SKM-1 treated with dmso at 0.1 percent for 144 hours (cell line): Measurements from ENCODE around the gene CCL16.
"Not testable (repeated sequence)": the region's sequence is repeated elsewhere in the genome, so short reads cannot be mapped to it uniquely, and the experiment has no call there.

Source experiments
- DNase-seq: peaks from one replicate; lab custom pipeline; 2025; ENCODE audit not compliant: unreplicated experiment; lab: John Stamatoyannopoulos, UW

Gene CCL16

GRCh38 chr17:35942588-35943186 is 38.6 kb downstream of the CCL16 start:
- no peak for DNase-seq

GRCh38 chr17:35938492-35938891 is 42.8 kb downstream of the CCL16 start:
- DNase-seq, result not testable (repeated sequence)

- DNase-seq, result no peak
Observed at GRCh38 chr17:35936063-35936462, 45.2 kb downstream of the CCL16 start.

- DNase-seq, result no peak
Observed at GRCh38 chr17:35934760-35935159, 46.5 kb downstream of the CCL16 start.

GRCh38 chr17:35932586-35932985 is 48.7 kb downstream of the CCL16 start:
- no peak for DNase-seq

- DNase-seq, result no peak
Observed at GRCh38 chr17:35931794-35932425, 49.4 kb downstream of the CCL16 start.

- DNase-seq, result peak; percentile 65
Observed at GRCh38 chr17:35930211-35931065, 50.9 kb downstream of the CCL16 start, which contains the start of gene RDM1. TSS of gene RDM1 (minus strand) at chr17:35930773. CDS start at chr17:35930727, 46 bp downstream.

- DNase-seq, result no peak
Observed at GRCh38 chr17:35927714-35928113, 53.6 kb downstream of the CCL16 start.
